ENCODE data around the gene MIB2.
A peak's percentile ranks its signal among the peaks of the same experiment; 100 is the strongest.
"Not testable (repeated sequence)": the region's sequence is repeated elsewhere in the genome, so short reads cannot be mapped to it uniquely, and the experiment has no call there.

Gene MIB2

DNA sequence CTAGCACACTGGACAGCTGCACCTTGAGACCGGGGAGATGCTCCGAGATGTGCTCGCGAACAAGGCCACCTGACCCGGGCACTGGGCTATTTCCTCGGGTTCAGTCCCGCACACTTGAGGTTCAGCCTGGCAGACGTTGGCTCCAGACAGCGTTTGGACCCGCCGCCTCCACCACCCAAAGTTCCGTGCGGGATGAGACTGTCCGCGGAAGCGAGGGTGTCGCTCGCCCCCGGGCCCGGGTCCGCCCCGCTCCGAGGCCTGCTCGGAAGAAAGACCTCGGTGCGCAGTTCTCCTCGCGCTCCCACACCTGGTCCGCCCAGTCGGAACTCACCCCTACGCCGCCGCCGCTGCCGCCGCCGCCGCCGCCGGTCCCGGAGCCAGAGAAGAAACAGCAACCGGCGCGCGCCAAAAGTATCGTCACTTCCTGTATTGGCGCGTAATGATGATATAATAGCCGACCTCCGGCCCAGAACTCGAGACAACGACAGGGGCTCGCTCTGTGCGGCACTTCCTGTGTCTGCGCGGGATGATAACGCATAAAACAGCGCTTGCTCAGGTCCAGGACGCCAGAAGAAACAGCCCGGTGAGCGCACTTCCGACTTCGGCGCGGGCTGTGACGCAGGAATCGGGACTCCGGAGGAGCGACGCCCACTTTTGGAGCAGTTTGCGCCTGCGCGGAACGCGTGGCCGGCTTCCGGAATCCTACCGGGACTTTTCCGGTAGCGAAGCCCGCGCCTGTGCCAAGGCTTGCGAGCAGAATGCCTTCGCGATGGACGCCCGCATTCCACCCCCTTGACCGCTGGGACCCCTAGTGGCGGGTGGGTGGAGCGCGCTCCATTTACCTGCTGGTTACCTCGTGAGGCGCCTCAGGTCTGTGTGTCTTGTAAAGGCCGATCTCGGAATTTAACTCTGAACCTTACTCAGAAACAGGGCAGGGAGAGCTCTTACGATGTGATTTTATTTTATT, 43.6 kb downstream of the MIB2 start, which contains the start of gene CDK11B:
Gene CDK11B (minus strand): TSS at position 422 of the 967 bp plus-strand sequence. CDS start 1,519 bp downstream, outside the sequence.
- peak; percentile 99 for ATAC-seq

DNA sequence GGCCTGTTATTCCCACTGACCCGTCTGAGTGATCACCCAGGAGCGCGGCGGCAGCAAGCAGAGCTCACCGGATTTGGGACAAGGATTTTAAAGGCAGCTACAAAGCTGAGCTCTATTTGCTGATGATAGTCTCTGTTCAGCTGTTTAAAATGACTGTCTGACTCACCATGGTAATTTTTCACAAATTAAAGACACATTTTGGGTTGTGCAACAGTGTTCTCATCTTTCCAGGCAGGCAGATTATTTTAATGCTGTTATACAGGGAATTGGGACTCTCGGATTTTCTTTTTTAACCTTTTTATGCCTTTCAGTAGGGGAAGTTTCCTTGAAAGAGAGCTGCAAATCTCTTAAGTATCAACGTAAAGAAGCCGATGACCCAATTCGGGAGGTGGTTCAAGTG, 47.1 kb downstream of the MIB2 start:
- not testable (repeated sequence) for ATAC-seq

DNA sequence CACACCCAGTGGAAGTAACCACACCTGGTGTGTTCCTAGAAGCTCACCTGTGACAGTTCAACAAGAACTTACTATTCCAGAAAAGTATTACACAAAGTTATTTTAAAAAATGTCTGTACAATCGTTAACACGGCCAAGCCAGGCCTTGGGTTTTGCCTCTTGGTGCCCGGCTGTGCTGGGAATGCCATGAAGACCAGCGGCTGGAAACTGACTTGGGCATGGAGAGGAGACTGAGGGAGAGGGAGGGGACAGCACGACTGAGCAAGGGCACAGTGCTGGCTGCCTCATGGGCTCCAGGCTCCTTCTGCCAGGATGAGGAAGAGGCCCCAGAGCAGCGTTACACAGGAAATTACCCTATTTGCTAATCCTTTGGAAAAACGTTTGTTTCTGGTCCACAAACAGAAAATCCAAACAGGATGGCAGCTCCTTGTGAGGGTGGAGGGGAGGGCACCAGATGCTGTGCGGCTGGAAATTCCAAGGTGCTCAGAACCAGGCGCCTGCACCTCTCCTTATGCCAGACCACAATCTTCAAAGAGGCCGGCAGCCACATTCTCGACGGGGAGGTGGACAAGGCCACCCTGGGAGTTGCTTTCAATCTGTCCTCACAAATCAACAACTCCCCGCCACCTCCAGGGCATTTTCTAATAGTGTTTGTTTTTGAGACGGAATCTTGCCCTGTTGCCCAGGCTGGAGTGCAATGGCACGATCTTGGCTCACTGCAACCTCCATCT, 47.7 kb downstream of the MIB2 start:
- not testable (repeated sequence) for ATAC-seq

DNA sequence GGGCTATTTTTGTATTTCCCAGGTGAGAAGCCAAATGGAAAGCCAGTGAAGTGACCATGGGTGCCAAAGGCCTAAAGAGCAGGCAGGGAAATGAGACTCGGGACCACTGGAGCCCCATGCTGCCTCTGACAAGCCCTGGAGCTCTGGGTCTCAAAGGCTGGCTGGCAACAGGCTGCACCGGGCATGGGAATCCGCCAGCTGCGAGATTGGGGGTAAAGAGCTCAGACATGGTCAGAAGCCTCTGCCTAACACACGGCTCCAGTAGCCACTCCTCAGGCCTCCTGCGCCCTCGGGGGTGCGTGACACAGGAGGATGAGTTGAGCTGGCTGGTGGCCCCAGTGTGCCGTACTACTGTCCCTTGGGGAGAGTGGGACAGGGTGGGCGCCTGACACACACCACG, 49.0 kb downstream of the MIB2 start:
- ATAC-seq, result not testable (repeated sequence)

DNA sequence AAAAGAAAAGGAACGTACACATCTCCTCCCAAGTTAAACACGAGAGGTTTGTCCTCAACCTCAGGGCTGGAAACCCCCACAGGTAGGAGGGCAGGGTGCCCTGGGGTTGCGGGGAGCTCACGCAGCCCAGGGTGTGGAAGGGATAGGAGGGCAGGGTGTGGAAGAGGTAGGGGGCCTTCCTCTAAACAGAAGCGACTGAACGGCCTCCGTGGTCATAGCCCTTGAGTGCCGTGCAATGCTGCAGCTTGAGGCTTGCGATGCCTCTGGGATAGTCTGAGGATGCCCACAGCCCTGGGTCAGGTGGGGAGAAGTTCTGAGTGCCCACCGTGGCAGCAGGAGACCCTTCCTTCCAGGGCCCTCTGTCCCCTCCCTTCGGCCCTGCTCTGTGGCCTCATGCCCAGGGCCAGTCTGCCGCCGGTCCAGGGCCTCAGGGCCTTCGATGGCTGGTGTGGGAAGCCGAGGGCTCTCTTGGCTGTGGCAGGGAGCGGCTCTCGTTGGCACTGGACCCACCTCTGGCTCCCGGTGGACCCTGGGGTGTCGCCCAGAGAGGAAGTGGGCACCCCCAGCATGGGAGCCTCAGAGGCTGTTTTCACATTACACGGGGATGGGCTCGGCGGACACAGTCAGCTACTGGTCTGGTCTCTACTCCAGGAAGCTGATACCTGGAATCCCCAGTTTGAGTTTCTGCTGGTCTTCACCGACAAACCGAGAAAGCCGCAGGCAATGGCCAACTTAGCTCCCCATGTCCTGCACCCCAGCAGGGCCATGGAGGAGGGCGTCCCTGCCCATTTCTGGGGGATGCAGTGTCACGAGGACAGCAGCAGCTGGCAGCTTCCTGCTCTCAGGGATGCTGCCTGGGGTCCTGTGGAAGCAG, 49.9 kb downstream of the MIB2 start:
- no peak for ATAC-seq

DNA sequence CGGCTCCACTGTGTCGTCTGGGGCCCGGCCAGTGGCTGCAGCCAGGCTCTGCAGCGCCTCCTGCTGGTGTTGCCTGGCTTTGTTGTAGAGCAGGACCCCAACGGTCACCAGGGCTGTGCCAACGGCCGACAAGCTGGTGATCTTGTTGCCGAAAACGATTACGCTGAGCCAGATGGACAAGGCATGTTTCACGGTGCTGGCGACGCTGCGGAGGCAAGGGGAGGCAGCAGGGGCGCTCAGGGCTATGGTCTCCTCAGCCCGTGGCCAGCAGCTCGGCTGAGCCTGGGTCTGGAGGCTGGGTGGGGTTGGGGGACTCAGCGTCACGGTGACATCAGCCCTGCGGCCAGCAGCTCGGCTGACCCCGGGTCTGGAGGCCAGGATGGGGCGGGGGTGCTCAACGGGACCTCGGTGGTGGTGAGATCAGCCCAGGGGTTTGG, 50.5 kb downstream of the MIB2 start:
- ATAC-seq, result no peak

DNA sequence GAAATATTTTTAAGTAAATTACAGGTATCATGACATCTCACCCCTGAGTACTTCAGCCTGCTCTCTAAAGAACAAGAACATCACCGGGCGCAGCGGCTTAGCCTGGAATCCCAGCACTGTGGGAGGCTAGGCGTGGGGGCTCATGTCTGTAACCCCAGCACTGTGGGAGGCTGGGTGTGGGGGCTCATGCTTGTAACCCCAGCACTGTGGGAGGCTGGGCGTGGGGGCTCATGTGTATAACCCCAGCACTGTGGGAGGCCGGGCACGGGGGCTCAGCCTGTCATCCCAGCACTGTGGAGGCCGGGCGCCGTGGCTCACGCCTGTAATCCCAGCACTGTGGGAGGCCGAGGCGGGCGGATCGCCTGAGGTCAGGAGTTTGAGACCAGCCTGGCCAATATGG, 51.2 kb downstream of the MIB2 start:
- ATAC-seq, result no peak

DNA sequence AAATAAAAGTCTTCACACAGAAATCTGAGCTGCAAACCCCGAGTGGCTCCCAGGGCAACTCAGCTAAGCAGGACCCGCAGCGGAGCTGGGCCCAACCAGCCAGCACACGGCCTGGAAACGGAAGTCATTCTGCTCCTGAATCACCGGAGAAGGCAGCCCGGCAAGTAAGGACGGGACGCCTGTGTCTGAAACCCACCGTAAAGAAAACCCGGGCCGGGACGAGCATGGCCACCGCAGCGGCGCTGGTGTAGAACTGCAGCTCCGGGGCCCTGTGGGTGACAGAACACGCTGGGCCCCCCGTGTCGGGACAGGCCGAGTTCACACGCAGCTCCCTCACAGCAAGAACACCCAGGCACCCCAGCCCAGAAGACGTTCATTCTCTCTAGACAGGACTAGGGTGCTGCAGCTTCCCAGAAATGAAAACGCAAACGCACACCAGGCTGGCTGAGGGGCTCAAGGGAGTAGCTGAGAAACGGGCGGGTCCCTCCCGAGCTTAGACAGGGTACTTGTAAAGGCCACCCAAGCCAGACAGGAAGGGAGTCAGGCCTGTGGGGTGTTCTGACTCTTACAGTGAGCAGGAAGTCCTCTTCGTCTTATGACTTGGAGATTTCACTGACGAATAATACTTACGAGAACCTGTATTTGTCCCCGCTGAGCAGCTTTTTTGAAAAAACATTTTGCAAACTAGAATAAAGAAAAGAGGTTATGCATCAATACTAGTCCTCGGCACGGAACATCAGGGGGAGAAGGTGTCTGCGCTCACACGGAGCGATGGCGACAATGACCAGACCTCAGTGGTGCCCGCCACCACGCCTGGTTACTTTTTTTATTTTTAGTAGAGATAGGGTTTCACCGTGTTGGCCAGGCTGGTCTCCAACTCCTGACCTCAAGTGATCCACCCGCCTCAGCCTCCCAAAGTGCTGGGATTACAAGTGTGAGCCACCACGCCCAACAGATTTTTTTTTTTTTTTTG, 54.5 kb downstream of the MIB2 start:
- ATAC-seq, result no peak

DNA sequence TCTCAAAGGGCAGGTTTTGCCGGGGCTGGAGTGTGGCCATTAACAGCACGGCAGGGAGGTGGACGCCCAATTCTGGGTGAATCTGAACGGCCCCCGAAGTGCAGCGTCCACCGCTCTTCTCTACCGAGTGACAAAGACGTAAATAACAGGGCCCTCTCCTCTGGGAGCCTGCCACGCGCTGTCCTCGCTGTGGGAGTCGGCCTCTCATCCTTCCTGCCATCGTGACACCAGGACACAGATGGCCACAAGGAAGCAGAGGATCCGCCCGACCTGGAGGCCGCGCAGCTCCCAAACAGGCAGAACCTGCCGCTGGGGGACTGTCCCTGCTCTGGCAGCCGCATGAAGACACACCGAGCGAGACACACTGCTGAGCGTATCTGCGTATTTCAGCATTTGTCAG, 55.6 kb downstream of the MIB2 start:
- no peak for ATAC-seq

DNA sequence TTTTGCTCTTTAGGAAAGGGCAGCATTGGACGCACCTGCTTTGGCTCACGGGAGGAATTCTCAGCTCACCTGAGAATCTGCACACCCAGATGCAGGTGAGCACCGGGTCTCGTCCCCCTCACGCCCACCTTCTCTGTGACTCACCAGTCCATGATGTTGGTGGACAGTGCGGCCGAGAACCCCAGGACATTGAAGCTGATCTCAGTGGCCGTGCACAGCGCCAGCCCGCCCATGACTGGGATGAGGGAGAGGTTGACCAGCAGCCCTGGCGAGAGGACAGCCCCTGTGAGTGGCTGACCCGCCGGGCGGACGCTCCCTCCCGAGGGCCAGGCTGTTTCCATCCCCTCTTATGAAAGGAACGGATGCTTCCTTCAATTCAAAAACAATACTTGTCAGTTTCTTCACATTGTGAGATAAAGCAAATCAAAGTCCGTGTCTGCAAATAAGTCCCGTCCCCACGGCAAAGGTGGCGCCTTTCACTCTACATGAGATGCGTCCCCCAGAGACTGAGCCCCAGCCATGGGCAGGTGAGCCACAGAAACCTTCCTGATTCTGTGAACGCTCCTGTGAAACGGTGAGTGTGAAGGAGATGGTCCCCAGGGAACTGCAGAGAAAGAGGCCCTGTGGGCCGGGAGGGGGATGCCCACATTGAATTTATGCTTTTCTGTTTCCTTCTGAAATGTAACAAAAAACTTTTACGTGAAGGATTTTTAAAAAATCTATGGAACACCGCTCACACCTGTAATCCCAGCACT, 56.2 kb downstream of the MIB2 start:
- no peak for ATAC-seq

DNA sequence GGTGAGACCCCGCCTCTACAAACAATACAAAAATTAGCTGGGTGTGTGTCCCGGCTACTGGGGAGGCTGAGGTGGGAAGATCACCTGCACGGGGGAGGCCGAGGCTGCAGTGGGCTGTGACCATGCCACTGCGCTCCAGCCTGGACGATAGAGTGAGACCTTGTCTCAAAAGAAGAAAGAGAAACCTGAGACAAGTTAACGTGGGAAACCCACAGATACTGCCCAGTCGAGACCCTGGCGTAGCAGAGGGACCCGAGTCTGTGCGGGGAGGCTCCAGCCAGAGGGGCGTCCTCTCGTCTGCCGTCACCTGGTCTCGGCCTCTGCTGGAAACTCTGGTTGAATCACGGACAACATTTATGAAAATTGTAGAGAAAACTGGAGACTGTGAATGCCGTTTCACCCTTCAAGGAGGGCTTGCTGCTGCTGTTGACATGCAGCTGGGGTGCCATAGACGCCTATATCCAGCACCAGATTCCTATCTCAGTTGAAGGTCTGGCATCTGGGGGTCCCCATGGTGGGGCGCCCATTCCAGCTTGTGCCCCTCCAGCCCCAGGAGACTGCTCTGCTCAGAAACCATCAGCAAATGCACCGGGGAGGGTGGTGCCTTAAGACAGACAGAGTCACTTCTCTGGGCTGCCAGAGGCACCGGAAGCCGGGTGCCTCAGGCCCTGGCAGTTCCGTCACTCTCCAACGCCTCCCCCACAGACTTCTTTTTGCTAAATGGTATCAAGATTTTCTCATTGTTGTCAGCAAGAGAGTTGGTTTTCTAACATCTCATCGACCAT, 57.1 kb downstream of the MIB2 start:
- ATAC-seq, result no peak

DNA sequence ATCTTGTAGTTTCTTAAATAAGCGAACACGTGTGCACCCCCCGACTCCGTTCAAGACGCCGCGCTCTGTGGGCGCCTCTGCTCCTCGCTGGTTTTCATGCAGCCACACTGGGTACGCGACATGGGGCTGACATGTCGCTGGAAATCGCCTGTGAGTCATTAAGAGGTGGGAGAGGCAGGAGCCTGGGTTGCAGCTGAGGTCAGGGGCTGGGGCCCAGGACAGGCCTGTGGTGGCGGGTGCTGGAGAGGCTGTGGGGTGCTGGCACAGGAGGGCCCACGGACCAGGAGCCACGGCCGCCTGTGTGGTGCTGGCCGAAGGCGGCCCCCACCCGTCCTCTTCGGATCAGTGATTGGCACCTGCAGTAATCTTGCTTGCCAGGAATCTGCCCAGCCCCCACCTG, 59.5 kb downstream of the MIB2 start:
- not testable (repeated sequence) for ATAC-seq

DNA sequence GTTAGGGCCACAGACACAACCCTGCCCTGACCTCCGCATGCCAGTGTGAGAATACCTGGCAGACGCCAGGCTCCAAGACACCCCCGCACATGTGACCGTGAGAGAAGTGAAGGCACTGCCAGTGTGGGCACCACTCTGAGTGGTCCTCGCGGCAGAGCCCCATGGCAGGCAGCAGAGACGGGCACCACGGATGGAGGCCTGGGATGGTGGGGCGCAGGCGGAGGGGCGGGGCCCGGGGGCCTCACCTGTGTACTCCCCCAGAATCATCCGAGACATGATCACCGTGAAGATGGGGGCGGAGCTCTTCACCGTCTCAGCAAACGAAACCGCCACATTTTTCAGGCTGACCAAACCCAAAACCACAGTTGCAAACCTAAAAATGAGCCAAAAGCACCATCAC, 59.9 kb downstream of the MIB2 start:
- ATAC-seq, result not testable (repeated sequence)

DNA sequence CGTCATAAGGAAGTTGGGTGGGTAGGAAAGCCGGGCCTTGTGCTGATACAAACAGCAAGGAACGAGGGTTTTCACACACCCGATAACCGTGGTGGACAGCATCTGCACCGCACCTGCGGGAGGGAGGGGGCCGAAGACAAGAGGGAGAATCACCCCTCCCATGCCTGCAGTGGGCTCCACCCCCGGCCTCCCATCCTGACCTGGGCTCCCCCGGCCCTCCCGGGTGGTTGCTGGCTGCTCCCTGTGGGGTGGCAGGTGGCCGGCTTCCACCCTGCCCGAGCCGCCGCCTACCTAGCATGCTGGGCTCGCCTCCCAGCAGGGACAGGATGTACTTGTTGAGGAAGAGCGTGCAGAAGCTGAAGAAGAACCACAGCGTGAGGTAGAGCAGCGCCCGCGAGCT, 60.8 kb downstream of the MIB2 start:
- not testable (repeated sequence) for ATAC-seq

DNA sequence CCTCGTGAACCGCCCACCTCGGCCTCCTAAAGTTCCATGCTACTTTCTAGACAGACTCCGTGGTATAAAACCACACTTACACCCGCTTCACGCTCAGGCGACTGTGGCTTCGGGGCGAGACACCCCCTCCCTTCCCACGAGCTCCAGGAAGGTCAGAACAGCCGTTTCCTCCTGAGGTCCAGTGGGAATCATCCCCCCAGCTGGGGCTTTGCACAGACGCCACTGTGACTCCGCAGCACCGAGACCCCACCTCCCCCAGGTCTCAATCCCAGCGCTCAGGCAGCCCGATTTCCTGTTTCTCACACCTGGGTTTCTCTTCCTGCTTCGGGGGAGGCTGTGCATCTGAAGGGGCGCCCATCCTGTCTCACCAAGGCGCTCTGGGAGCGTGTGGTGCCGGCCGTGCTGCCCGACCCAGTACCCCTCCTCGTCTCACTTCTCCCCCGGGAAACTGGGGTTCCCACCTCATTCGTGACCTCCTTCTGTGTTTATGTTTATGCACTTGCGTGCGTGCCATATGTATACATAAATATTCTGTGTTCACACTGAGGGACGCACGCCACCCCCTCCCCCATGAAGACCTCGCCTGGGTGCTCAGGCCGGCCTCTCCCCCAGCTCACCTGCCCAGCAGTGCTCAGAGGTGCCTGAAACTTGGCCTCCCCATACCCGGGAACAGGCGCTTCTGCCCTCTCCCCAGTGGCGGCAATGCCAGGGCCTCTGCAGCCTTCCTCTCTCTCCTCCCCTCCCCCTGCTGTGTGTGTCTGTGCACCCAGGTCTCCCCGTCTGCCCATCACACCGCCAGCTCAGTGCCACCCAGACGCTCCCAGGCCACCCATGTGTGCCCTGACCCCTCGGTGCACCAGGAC, 62.6 kb downstream of the MIB2 start:
- ATAC-seq, result peak; percentile 67 to 73

DNA sequence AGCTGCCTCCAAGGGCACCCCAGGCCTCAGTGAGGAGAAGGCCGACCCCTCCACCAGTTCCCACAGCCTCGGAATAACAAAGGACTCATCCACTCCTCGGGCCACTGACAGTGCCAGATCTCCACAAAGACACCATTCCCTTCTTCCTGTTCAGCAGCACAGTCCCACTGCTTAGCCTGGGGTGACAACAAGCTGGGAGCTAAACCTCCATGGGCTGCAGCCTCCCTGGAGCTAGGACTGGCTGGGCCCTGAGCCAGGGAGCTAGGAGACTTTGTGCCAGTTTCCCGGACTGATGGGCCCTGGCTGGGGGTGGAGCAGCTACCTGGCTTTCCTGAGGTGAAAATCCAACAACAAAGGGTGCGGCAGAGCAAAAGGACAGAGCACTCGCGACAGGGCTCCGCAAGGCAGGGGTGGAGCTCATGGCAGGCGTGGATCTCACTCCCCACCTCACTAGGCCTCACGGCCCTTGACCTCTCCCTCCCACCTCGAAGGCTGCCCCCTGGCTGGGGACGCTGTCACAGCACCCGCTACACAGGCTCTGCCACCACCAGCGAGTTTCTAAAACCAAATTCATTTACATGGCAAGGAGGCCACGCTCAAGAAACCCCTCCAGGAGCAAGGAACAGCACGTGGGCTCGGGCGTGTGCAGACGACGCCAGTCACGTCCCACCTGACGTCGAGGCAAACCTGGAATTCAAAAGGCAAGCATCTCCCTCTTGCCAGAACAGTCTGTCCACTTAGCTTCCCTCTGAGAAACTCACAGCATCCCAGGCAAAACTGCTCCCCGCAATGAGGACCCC, 63.5 kb downstream of the MIB2 start:
- ATAC-seq, result peak in 1 of 2 donors; percentile 55
